HEK293T (cell line): ENCODE data around the gene PTPRM.

ENCODE experiments used
- CTBP1 ChIP-seq: fragments of 450-650 bp; IDR thresholded peaks from 2 replicates; pipeline ENCODE4 v1.6.1; 2016; ENCODE audit warnings: borderline replicate concordance
- ELF4 ChIP-seq: fragments of 450-650 bp; IDR thresholded peaks from 2 replicates; pipeline ENCODE4 v1.6.1; 2017; ENCODE audit warnings: antibody characterized with exemption
- FOXA1 ChIP-seq: fragments of 450-650 bp; IDR thresholded peaks from 2 replicates; pipeline ENCODE4 v1.6.1; 2016; ENCODE audit warnings: mild to moderate bottlenecking
- FOXK2 ChIP-seq: fragments of 450-650 bp; IDR thresholded peaks from 2 replicates; pipeline ENCODE4 v1.6.1; 2016; ENCODE audit warnings: mild to moderate bottlenecking
- HDGF ChIP-seq: fragments of 450-650 bp; IDR thresholded peaks from 2 replicates; pipeline ENCODE4 v1.6.1; 2017; ENCODE audit warnings: antibody characterized with exemption, borderline replicate concordance
- L3MBTL2 ChIP-seq: fragments of 450-650 bp; conservative IDR thresholded peaks from 2 replicates; pipeline ENCODE4 v1.6.1; 2016; ENCODE audit warnings: mild to moderate bottlenecking
- NFRKB ChIP-seq: fragments of 450-650 bp; IDR thresholded peaks from 2 replicates; pipeline ENCODE4 v1.6.1; 2016; ENCODE audit warnings: mild to moderate bottlenecking, moderate library complexity
- SP1 ChIP-seq: fragments of 450-650 bp; IDR thresholded peaks from 2 replicates; pipeline ENCODE4 v1.6.1; 2017
- SUZ12 ChIP-seq: fragments of 450-650 bp; IDR thresholded peaks from 2 replicates; pipeline ENCODE4 v1.6.1; 2016; ENCODE audit warnings: mild to moderate bottlenecking
- TARDBP ChIP-seq: fragments of 450-650 bp; IDR thresholded peaks from 2 replicates; pipeline ENCODE4 v1.6.1; 2016

- TF ChIP-seq SUZ12 (no peak), ELF4 (no peak), SP1 (no peak), NFRKB (no peak), TARDBP (no peak), FOXK2 (no peak), L3MBTL2 (no peak), FOXA1 (no peak), CTBP1 (no peak), HDGF (no peak)
Measured at GRCh38 chr18:7572822-7573221, 5.7 kb downstream of the PTPRM start.
